NCI-H69 (cell line): ENCODE results near the gene ZNF594.
"Not testable (repeated sequence)": the region's sequence is repeated elsewhere in the genome, so short reads cannot be mapped to it uniquely, and the experiment has no call there.

Source experiments
- DNase-seq: peaks from one replicate; lab custom pipeline; 2025; lab: John Stamatoyannopoulos, UW

The ZNF594 gene

DNA sequence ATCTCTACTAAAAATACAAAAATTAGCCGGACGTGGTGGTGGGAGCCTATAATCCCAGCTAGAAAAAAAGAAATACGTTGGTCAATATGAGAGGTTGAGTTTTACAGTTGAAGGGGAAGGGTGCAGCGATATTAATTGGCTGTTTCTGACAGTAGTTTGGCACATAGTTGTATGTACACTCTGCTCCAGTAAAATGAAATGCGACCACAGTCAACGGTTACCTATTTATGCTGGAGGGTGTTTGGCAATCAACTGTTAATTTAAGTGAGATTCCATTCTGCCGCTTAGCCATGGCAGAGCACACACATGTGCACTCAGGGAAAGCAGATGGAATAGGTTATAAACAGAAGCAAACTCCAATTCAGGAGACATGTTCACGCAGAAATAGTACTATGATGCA, 9.3 kb upstream of the ZNF594 start:
- DNase-seq, result no peak

DNA sequence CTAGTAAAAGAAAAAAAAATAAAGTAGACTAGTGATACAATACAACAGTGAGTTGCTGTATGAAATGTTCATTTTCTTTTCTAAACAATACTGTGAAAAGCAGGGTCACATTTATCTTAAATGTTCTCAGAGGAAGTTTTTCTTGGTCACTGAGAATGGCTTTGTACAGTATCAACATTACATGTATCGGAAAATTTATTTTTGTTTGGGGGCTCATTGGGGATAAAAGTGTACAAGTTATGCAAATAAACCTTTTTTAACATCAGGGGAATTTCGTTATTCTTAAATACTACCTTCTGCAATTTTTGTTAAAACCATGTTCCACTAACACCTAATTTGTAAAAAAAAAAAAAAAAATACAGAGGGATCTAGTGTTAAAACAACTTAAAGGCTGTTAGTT, 8.7 kb upstream of the ZNF594 start:
- DNase-seq, result no peak

DNA sequence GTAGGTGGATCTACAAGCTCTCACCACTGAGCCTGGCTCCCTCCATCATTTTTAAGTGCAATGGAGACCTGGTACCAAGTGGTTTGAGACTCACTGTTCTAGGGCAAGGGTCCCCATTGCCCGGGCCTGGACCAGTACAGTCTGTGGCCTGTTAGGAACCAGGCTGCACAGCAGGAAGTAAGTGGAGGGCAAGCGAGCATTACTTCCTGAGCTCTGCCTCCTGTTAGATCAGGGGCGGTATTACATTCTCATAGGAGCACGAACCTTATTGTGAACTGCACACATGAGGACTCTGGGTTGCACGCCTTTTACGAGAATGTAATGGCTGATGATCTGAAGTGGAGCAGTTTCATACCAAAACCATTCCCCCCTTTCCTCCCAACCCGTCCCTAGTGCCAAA, 6.8 kb upstream of the ZNF594 start:
- DNase-seq, result no peak

DNA sequence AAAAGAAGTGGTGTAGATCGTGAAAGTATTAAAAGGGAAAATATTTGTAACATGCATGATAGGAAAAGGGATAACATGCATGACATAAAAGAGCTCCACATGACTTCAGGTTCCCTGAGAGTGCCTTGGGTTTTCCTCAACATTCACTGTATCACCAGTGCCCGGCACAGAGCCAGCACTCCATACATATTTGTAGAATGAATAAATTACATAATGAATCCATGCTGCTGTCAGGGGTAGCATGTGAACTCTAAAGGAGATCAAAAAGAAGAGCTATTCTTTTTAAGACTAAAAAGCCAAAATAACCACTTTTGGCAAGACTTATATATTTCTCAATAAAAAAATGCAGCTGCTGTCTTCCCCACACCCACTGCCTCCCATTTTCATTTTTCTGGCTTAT, 2.7 kb upstream of the ZNF594 start:
- DNase-seq, result no peak

DNA sequence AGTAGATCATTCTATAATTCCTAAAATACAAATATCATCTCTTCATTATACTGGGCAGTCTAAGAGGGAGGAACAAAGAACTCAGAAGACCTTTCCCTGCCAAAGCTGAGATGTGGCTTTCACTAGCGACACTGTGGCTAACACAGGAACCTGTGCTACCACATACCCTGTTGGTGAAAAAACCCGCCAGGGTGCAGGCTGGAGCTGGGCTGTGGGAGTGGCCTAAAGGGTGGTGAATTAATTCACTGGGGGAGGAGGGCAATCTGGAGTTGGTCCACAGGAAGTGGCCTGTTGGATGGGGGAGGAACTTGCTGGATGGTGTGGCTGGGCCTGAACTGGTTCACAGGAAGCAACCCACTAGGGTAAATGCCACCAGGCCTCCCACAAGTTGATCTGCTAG, 7.4 kb downstream of the ZNF594 start:
- DNase-seq, result no peak

DNA sequence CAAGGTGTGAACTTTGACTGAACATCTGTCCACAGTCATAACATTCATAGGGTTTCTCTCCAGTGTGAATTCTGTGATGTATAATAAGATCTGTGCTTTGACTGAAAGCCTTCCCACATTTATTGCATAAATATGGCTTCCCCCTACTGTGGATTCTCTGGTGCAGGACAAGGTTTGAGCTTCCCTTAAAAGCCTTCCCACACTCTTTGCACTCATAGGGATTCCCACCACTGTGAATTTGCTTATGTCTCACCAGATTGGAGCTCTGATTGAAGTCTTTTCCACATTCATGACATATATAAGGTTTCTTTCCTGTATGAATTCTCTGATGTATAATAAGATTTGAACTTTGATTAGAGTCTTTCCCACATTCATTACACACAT, 8.3 kb downstream of the ZNF594 start:
- no peak for DNase-seq

DNA sequence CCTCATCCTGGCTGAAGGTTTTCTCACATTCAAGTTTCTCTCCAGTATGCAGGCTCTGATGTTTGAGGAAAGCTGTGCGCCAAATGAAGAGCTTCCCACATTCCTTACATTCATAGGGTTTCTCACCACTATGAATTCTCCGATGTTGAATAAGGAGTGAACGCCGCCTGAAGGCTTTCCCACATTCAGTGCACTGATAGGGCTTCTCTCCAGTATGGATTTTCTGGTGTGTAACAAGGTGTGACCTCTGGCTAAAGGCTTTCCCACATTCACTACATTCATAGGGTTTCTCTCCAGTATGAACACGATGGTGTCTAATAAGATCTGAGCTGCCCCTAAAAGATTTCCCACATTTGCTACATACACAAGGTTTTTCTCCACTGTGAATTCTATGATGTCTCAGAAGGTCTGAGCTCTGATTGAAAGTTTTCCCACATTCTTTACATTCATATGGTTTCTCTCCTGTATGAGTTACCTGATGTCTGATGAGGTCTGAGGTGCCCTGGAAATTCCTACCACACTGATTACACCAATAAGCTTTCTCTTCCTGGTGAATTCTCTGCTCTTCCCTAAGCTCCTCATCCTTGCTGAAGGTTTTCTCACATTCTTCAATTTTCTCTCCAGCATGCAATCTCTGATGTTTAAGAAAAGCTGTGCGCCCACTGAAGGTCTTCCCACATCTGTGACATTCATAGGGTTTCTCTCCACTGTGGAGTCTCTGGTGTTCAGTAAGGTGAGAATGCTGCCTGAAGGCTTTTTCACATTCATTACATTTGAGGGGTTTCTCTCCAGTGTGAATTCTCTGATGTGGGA, 8.9 kb downstream of the ZNF594 start:
- DNase-seq, result no peak

DNA sequence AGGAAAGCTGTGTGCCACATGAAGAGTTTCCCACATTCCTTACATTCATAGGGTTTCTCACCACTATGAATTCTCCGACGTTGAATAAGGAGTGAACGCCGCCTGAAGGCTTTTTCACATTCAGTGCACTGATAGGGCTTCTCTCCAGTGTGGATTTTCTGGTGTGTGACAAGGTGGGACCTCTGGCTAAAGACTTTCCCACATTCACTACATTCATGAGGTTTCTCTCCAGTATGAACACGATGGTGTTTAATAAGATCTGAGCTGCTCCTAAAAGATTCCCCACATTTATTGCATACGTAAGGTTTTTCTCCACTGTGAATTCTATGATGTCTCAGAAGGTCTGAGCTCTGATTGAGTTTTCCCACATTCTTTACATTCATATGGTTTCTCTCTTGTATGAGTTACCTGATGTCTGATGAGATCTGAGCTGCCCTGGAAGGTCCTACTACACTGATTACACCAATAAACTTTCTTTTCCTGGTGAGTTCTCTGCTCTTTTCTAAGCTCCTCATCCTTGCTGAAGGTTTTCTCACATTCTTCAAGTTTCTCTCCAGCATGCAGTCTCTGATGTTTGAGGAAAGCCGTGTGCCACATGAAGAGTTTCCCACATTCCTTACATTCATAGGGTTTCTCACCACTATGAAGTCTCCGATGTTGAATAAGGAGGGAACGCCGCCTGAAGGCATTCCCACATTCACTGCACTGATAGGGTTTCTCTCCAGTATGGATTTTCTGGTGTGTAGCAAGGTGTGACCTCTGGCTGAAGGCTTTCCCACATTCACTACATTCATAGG, 10.0 kb downstream of the ZNF594 start:
- no peak for DNase-seq

DNA sequence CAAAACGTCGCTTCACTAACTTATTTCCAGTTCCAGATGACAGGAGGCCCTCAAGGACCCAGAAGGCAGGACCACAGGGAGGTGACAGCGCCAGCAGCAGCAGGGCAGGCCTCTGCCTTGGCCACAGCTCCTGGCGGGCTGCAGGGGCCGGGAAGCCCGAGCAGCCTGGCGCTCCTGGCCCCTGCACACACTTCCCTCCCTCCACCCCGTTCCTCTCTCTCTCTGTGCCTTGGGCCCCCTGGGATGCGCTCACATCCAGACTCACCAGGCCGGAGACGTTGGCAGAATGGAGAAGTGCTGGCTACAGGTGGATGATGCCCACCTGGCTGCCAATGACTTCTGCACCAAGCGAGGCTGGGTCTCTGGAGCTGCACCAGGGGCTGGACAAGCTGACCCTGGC, 12.7 kb downstream of the ZNF594 start:
- DNase-seq, result no peak

DNA sequence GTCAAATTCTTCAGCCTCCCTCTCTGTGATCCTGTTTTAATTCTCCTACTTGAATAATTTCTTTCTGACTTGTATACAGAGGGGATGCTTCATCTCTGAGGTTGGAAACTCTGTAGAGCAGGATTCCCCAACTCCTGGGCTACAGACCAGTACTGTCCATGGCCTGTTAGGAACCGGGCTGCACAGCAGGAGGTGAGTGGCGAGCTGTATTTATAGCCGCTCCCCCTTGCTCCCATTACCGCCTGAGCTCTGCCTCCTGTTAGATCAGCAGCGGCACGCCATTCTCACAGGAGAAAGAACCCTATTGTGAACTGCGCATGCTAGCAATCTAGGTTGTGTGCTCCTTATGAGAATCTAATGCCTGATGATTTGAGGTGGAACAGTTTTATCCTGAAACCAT, 16.6 kb downstream of the ZNF594 start:
- not testable (repeated sequence) for DNase-seq

DNA sequence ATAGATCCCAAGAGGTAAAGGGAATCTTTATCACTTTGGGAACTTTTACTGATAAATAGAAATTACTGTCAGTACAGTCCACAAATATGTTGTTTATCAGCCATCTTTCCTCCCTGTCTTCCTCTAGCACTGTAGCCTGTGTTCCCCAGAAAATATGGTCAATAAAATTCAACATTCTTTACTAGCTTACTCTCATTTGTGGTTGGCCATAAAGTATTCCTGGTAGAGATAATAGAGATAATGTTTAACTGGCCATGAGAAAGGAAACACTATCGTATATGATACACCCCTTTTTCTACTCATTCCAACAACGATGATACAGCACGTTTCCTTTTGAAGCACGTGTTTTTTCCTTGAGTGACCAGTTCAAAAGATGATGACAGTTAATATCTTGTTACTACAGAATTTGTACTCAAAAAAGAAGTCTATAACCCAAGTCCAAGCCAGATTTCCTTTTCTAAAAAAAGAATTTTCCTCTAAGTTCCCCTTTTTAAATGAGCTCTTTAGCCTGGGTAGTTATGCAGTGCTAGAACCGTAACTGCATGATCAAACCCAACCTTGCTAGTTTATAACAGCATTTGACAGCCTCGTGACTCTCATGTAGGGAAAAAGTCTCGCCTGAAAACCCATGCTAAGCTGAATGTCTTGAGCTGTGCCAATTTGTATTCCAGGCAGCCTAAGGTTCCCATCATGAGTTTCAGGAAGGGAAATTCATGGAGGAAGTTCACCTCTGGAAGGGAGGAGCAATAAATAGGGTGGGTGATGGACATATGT, 25.7 kb downstream of the ZNF594 start:
- not testable (repeated sequence) for DNase-seq

DNA sequence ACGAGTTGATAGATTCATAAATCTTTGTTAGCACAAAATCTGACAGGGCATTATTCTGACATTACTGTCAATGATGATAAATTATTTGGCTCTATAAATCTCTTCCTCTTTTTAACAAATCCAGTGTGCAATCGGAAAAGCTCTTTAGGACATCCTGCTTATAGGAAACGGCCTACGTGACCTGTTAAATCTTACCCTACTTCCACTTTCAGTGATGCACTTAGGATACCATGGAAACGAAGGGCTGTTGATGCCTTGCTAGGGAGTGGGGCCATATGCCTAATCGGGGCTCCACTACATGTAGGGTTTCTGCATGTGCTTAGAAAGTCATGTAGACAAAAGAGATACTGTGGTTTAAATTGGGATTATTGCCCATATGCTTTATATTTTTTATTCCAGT, 27.2 kb downstream of the ZNF594 start:
- DNase-seq, result no peak

DNA sequence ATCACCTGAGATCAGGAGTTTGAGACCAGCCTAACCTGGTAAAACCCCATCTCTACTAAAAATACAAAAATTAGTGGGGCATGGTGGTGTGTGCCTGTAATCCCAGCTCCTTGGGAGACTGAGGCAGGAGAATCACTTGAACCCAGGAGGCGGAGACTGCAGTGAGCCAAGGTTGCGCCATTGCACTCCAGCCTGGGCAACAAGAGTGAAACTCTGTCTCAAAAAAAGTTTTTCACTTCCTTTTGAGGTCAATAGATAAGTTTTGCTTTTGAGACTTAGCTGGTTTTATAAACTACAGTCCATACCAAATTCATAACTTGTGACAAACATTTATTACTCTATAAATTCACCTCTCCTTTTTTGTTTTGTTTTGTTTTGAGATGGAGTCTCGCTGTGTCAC, 29.9 kb downstream of the ZNF594 start:
- DNase-seq, result not testable (repeated sequence)

DNA sequence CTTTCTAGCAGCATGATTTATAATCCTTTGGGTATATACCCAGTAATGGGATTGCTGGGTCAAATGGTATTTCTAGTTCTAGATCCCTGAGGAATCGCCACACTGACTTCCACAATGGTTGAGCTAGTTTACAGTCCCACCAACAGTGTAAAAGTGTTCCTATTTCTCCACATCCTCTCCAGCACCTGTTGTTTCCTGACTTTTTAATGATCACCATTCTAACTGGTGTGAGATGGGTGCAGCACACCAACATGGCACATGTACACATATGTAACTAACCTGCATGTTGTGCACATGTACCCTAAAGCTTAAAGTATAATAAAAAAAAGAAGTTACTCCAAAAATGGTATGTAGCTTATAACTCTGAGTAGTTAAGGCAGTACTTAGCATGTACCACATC, 31.0 kb downstream of the ZNF594 start:
- not testable (repeated sequence) for DNase-seq

DNA sequence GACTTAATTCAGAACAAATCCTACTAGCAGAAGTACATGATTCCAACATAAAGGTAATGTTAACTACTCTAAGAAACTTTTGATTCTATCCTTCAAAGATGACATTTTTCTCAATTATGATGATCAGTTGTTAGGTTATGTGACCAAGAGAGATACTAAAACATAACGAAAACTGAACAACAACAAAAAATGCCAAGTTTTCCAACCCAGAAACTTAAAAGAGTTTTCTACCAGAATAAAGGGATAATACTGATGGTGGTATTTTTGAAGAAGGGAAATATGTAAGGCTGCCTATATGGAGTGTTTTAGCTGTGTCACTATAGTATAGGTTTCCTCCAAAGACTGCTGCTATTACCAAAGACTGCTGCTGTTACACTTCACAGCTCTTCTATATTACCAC, 45.5 kb downstream of the ZNF594 start:
- not testable (repeated sequence) for DNase-seq

DNA sequence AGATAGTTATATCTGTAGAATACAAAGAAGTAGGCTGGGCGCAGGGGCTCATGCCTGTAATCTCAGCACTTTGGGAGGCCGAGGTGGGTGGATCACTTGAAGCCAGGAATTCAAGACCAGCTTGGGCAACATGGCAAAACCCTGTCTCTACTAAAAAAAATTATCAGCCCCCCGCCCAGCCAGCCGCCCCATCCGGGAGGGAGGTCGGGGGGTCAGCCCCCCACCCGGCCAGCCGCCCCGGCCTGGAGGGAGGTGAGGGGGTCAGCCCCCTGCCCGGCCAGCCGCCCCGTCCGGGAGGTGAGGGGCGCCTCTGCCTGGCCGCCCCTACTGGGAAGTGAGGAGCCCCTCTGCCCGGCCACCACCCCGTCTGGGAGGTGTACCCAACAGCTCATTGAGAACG, 48.8 kb downstream of the ZNF594 start:
- DNase-seq, result not testable (repeated sequence)

DNA sequence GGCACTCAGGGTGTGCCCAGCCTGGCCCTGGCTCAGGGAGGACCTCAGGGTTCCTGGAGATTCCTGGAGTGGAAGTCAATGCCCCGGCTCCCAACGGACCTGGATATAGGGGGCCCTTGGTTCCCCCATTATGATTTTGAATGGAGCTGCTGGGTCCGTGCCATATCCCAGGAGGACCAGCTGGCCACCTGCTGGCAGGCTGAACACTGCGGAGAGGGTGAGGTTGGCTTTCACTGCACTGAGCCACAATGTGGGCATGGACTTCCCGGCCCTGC, 52.3 kb downstream of the ZNF594 start:
- DNase-seq, result no peak

DNA sequence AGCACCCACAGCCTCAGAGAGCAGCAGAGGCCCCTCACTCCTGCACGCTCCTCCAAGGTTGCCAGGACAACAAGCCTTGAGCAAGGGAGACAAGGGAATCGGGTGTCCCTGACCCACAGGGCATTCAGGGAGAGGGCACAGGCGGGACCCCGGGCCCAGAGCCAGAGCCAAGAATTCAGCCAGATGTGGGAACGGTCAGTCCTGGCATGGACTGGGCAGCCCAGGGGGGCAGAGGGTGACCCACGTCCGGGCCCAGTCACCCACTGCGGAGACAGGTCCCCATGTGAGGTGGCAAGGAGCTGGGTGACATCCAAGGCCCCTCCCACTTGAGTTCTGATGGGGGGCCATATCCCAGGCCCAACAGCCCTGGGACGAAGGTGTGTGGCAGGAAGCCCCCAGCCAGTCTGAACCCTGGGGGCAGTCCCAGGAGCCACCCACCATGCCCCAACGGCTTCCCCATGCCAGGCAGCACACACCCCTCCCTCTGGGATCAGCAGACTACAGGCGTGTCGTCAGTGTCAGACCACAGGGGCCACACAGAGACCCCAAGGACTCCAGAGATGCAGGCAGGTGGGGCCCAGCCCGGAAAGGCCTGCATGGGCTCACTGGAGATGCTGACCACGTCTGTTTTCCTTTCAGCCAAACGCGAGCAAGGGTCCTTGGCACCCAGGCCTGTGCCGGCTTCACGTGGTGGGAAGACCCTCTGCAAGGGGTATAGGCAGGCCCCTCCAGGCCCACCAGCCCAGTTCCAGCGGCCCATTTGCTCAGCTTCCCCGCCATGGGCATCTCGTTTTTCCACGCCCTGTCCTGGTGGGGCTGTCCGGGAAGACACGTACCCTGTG, 52.8 kb downstream of the ZNF594 start:
- no peak for DNase-seq

DNA sequence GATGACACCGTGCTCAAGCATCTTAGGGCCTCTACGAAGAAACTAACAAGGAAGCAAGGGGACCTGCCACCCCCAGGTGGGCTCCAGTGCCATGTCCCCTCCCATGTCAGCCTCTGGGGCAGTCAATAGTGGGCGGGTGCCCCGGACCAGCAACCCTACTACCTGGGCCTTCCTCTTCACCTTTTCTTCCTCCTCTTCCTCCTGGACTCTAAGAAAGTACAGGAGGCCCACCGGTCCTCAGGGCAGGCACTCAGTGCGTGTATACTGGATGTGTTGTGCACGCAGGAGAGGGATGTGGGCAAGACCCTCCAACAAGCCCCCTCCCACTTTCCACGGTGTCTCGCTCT, 53.5 kb downstream of the ZNF594 start:
- not testable (repeated sequence) for DNase-seq

DNA sequence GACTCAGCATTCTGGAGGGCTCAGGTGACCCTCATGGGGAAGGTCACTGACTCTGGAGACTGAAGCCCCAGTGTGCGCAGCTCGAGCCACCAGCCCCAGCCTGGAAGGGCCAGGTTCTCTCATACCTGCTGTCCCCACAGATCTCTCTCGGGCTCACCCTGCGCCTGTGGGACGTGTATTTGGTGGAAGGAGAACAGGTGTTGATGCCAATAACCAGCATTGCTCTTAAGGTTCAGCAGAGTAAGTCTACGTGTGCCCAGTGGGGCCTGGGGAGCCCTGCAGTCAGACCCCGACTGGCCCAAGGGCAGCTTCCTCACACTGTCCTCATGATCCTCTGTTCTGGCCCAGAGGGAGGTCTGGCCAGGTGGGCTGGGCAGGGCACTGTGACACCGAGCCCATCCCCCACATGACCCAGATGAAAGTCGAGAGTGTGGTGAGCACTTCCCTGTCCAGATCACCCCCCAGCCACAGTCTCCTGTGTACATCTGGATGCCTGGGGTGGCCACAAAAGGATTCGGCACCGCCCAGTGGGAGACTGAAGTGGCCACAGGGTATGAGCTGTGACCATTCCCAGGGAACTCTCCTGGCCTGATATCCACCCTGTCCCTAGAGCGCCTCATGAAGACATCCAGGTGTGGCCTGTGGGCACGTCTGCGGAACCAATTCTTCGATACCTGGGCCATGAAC, 54.0 kb downstream of the ZNF594 start:
- DNase-seq, result not testable (repeated sequence)

DNA sequence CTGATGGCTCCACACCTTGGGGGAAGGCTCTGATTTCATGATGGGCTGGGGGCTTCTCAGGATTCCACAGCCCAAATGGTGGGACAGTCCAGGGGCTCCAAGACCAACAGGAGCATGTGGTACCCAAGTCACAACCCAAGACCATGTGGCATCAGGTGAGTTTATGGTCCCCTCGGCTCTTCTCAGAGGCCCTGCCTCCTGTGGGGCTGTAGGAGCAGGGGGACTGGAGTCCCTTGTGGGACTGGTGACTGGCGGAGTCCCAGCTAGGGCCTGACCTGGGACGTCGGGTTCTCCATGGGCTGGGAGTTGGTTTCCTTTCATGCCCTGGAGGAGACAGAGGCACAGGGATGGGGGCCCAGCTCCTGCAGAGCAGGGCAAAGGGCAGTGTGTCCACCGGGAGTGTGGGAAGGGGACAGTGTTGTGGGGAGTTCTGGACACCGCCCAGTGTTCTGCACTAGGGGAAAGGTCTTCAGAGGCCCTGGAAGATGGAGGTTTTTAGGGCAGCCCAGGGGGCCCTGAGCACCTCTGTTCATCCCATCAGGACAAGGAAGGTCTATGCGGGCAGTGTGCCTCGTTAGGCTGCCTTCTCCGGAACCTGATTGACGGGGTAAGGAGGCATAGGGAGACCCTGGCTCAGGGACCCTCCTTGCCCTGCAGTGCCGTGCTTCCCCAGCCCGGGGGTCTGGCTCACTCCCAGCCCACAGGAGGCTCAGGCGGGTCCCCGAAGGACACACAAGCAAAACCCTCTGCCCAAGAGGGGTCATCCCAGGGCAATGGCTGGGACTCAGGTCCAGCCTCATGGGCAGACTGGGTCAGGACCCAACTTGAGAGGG, 54.9 kb downstream of the ZNF594 start:
- DNase-seq, result not testable (repeated sequence)
